H1 (cell line): ENCODE data around the gene KRT17. TPM values are rescaled to one million over a fixed set of nuclear protein-coding genes. Genes with fewer than 3 reads are reported as not detected.
"Not testable (repeated sequence)": the region's sequence is repeated elsewhere in the genome, so short reads cannot be mapped to it uniquely, and the experiment has no call there.

Experiments
- CTCF ChIA-PET: fragments of 300-600 bp; sonication (Branson Sonifier 250); formaldehyde crosslinking; loops from one replicate; lab custom pipeline; 2021; ENCODE audit not compliant: partially characterized antibody; lab: Charles Lee
- POLR2A ChIA-PET: fragments of 300-600 bp; sonication (Branson Sonifier 250); formaldehyde crosslinking; loops from one replicate; lab custom pipeline; 2021; ENCODE audit warnings: inconsistent platforms; ENCODE audit not compliant: partially characterized antibody; lab: Charles Lee
- DNase-seq, 2 experiments: peaks; one replicate each; pipeline versions ENCODE4 v3.0.0 to v3.0.0-alpha.2; 2010 to 2022; ENCODE audit warnings: low spot score in 2 of 2, low read depth in 1 of 2, mixed read lengths in 1 of 2
- FAIRE-seq: peaks from 2 replicates; lab custom pipeline; 2011; peaks lifted over from hg19 to GRCh38; lab: Jason Lieb, UNC
- H2AFZ ChIP-seq: 2 replicates; pipeline ENCODE4 v1.8.1; 2012; ENCODE audit warnings: low read length, inconsistent platforms
- H2AK5ac ChIP-seq: 2 replicates; pipeline ENCODE4 v1.6.1; 2013; ENCODE audit warnings: low read depth, low read length
- H2BK120ac ChIP-seq: replicated peaks from 2 replicates; pipeline ENCODE3; 2013; ENCODE audit warnings: low read depth, low read length, inconsistent platforms
- H2BK12ac ChIP-seq: 2 replicates; pipeline ENCODE4 v1.6.1; 2013; ENCODE audit warnings: low read depth, low read length
- H2BK15ac ChIP-seq: 2 replicates; pipeline ENCODE4 v1.6.1; 2013; ENCODE audit warnings: low read length
- H2BK20ac ChIP-seq: 2 replicates; pipeline ENCODE4 v1.6.1; 2013; ENCODE audit warnings: low read length
- H2BK5ac ChIP-seq: 2 replicates; pipeline ENCODE4 v1.6.1; 2013; ENCODE audit warnings: low read depth, low read length
- H3K14ac ChIP-seq: 2 replicates; pipeline ENCODE4 v1.6.1; 2013; ENCODE audit warnings: inconsistent platforms; ENCODE audit not compliant: insufficient read length
- H3K18ac ChIP-seq: 2 replicates; pipeline ENCODE4 v1.6.1; 2013; ENCODE audit warnings: low read length; ENCODE audit errors: extremely low read depth
- H3K23ac ChIP-seq: 2 replicates; pipeline ENCODE4 v1.6.1; 2013; ENCODE audit warnings: inconsistent platforms; ENCODE audit not compliant: insufficient read length
- H3K23me2 ChIP-seq: 2 replicates; pipeline ENCODE4 v1.6.1; 2013; ENCODE audit warnings: low read depth, low read length
- H3K27ac ChIP-seq: 2 replicates; pipeline ENCODE4 v1.6.1; 2011; ENCODE audit warnings: low read depth, low read length, inconsistent platforms
- H3K27me3 ChIP-seq, 4 experiments: replicated peaks in 1 of 4; 1 replicate in 1 of 4; 2 replicates in 3 of 4; pipeline versions ENCODE4 v1.6.1 to v1.8.1; 2011 to 2013; ENCODE audit warnings: low read length in 3 of 4, mild to moderate bottlenecking in 3 of 4, inconsistent platforms in 2 of 4, mixed read lengths in 2 of 4, moderate library complexity in 1 of 4; ENCODE audit not compliant: control insufficient read depth in 3 of 4, insufficient read depth in 3 of 4; ENCODE audit errors: extremely low read depth in 1 of 4
- H3K36me3 ChIP-seq, 4 experiments: 2 replicates each; pipeline versions ENCODE4 v1.6.1 to v1.8.1; 2011 to 2013; ENCODE audit warnings: mild to moderate bottlenecking in 4 of 4, low read length in 3 of 4, moderate library complexity in 2 of 4, control low read depth in 1 of 4, inconsistent platforms in 1 of 4; ENCODE audit not compliant: insufficient read depth in 4 of 4, control insufficient read depth in 2 of 4
- H3K4ac ChIP-seq: replicated peaks from 2 replicates; pipeline ENCODE3; 2013; ENCODE audit warnings: low read length, low read depth, mixed read lengths, inconsistent platforms; ENCODE audit not compliant: insufficient read length
- H3K4me1 ChIP-seq, 4 experiments: replicated peaks in 1 of 4; 1 replicate in 1 of 4; 2 replicates in 3 of 4; pipeline versions ENCODE4 v1.6.1 to v1.8.1; 2011 to 2013; ENCODE audit warnings: low read length in 3 of 4, inconsistent platforms in 2 of 4, mixed read lengths in 1 of 4; ENCODE audit not compliant: insufficient read depth in 4 of 4, control insufficient read depth in 3 of 4
- H3K4me2 ChIP-seq, 2 experiments: 2 replicates each; pipeline versions ENCODE4 v1.6.1 to v1.8.1; 2011 to 2013; ENCODE audit warnings: low read depth in 2 of 2, low read length in 2 of 2, control low read depth in 1 of 2, inconsistent platforms in 1 of 2, mild to moderate bottlenecking in 1 of 2; ENCODE audit not compliant: insufficient read depth in 1 of 2
- H3K4me3 ChIP-seq, 4 experiments: fragments of 200-600, 300-600 bp in 1 of 4; sonication (generic), shearing (Covaris generic), sonication (Bioruptor Twin) in 1 of 4; 2 replicates each; pipeline versions ENCODE4 v1.5.1 to v1.8.1; 2011 to 2016; ENCODE audit warnings: low read length in 4 of 4, low read depth in 3 of 4, control low read depth in 2 of 4, inconsistent platforms in 2 of 4, mild to moderate bottlenecking in 2 of 4, mixed read lengths in 1 of 4, moderate library complexity in 1 of 4; ENCODE audit not compliant: insufficient read depth in 2 of 4; ENCODE audit errors: extremely low read depth in 1 of 4
- H3K56ac ChIP-seq: replicated peaks from 2 replicates; pipeline ENCODE3; 2013; ENCODE audit warnings: low read depth, mild to moderate bottlenecking, mixed read lengths, low read length, inconsistent platforms; ENCODE audit not compliant: insufficient read length
- H3K79me1 ChIP-seq: 2 replicates; pipeline ENCODE4 v1.6.1; 2013; ENCODE audit warnings: low read depth, low read length, control low read depth
- H3K79me2 ChIP-seq, 2 experiments: 2 replicates each; pipeline versions ENCODE4 v1.6.1 to v1.8.1; 2012 to 2013; ENCODE audit warnings: low read length in 2 of 2, mild to moderate bottlenecking in 2 of 2, inconsistent platforms in 1 of 2; ENCODE audit not compliant: insufficient read depth in 2 of 2, control insufficient read depth in 1 of 2
- H3K9ac ChIP-seq, 4 experiments: replicated peaks in 1 of 4; 1 replicate in 1 of 4; 2 replicates in 3 of 4; pipeline versions ENCODE4 v1.6.1 to v1.8.1; 2011 to 2013; ENCODE audit warnings: low read depth in 3 of 4, low read length in 3 of 4, control low read depth in 2 of 4, mild to moderate bottlenecking in 2 of 4, moderate library complexity in 2 of 4, inconsistent platforms in 1 of 4; ENCODE audit errors: extremely low read depth in 1 of 4
- H3K9me3 ChIP-seq, 2 experiments: 2 replicates each; pipeline versions ENCODE4 v1.6.1 to v1.8.1; 2012 to 2013; ENCODE audit warnings: mild to moderate bottlenecking in 2 of 2, moderate library complexity in 2 of 2, control low read depth in 1 of 2, inconsistent platforms in 1 of 2, low read depth in 1 of 2, low read length in 1 of 2, mixed read lengths in 1 of 2; ENCODE audit not compliant: insufficient read depth in 2 of 2
- H4K20me1 ChIP-seq, 2 experiments: replicated peaks in 1 of 2; 2 replicates each; pipeline versions ENCODE3 to v1.8.1; 2011 to 2013; ENCODE audit warnings: inconsistent platforms in 2 of 2, low read length in 2 of 2, mild to moderate bottlenecking in 1 of 2; ENCODE audit not compliant: insufficient read depth in 2 of 2, control insufficient read depth in 1 of 2
- H4K5ac ChIP-seq: 2 replicates; pipeline ENCODE4 v1.6.1; 2013; ENCODE audit warnings: low read length, low read depth, mixed read lengths, inconsistent platforms; ENCODE audit not compliant: insufficient read length
- H4K8ac ChIP-seq: 2 replicates; pipeline ENCODE4 v1.8.0; 2013; ENCODE audit warnings: mild to moderate bottlenecking, moderate library complexity, low read length, inconsistent platforms; ENCODE audit not compliant: insufficient read depth; ENCODE audit errors: extremely low read depth
- H4K91ac ChIP-seq: replicated peaks from 2 replicates; pipeline ENCODE3; 2013; ENCODE audit warnings: low read length, mixed read lengths, inconsistent platforms; ENCODE audit not compliant: insufficient read length
- HDAC2 ChIP-seq, 2 experiments: fragments of 300-600 bp in 1 of 2; sonication (generic) in 1 of 2; IDR thresholded peaks; 2 replicates each; pipeline ENCODE4 v1.6.1; 2011 to 2012; ENCODE audit warnings: low read depth in 2 of 2, low read length in 2 of 2, mild to moderate bottlenecking in 2 of 2, moderate library complexity in 2 of 2, borderline replicate concordance in 1 of 2, inconsistent platforms in 1 of 2
- NANOG ChIP-seq: IDR thresholded peaks from 2 replicates; pipeline ENCODE4 v1.6.1; 2011; ENCODE audit warnings: low read length, low read depth, mild to moderate bottlenecking, inconsistent platforms; ENCODE audit not compliant: insufficient read depth, poor library complexity, severe bottlenecking
- WGBS, 2 experiments: shearing (Covaris generic) in 1 of 2; methylation state at CpG; one replicate each; pipeline versions ENCODE4 v1.1.6 to v1.1.7; 2013 to 2015; ENCODE audit warnings: low lambda C conversion rate in 2 of 2, mixed read lengths in 2 of 2, inconsistent platforms in 1 of 2, low coverage in 1 of 2, missing lambda C conversion rate in 1 of 2; ENCODE audit not compliant: insufficient replicate concordance in 2 of 2, insufficient coverage in 1 of 2, insufficient read length in 1 of 2; ENCODE audit errors: extremely low coverage in 1 of 2, missing lambda C conversion rate in 1 of 2; 5-methylcytosine and 5-hydroxymethylcytosine counted together
- polyA plus RNA-seq, 7 experiments: library from polyadenylated mRNA; depleted of rRNA in 3 of 7; stranded (reverse) in 5 of 7; unstranded in 2 of 7; fragments of >200 nt in 5 of 7; fragments of 200-250 nt in 2 of 7; gene quantifications; 1 replicate in 5 of 7; 2 replicates in 1 of 7; 4 replicates in 1 of 7; pipeline versions ENCODE4 v1.2.1 to v1.2.3, GENCODE V29; 2011 to 2013; ENCODE audit warnings: missing spikeins in 2 of 7, mixed read lengths in 2 of 7
- total RNA-seq: library from RNA; stranded (reverse); fragmentation: NEBNext Ultra II Directional; extraction: Animal tissue kit (Norgen Biotek cat#: 25700); gene quantifications from 2 replicates; pipeline ENCODE4 v1.2.1, GENCODE V29; 2021
- TF ChIP-seq, protein P1 (sequence below): IDR thresholded peaks from 2 replicates; pipeline ENCODE4 v1.6.1; 2012; ENCODE audit warnings: inconsistent platforms

Gene KRT17
- total and polyA plus RNA-seq, 2 of the 8 experiments (the other 6 are each of a cell fraction or from before 2014, with no cell fraction given) = 0.50 to 0.95 TPM

DNA sequence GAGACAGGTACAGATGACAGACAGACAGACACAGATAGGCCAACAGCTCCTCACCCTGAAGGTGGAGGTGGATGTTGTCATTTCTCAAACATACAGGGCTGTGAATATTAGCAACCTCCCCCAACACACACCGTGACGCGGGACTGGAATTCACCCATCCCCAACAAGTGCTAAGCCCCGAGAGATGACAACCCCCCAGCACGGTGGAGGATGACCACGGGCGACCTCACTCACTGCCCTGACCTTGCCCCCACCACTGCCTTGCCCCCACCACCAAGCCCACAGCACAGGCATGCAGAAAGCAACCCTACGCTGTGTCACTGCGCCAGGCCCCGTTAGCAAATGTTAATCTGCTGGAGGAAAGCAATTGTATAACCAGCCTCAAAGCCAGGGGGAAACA, 4.9 kb upstream of the KRT17 start (continued):
- TF ChIP-seq HDAC2 (IDR thresholded peaks at IDR 0.05; ENCODE audit: borderline replicate concordance in 1 of 2, low read depth in 2 of 2, low read length in 2 of 2) = no peak
- no peak for TF ChIP-seq NANOG
- TF ChIP-seq, protein P1, sequence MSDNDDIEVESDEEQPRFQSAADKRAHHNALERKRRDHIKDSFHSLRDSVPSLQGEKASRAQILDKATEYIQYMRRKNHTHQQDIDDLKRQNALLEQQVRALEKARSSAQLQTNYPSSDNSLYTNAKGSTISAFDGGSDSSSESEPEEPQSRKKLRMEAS = no peak
- TF ChIP-seq, all 59 proteins: peak for 0

DNA sequence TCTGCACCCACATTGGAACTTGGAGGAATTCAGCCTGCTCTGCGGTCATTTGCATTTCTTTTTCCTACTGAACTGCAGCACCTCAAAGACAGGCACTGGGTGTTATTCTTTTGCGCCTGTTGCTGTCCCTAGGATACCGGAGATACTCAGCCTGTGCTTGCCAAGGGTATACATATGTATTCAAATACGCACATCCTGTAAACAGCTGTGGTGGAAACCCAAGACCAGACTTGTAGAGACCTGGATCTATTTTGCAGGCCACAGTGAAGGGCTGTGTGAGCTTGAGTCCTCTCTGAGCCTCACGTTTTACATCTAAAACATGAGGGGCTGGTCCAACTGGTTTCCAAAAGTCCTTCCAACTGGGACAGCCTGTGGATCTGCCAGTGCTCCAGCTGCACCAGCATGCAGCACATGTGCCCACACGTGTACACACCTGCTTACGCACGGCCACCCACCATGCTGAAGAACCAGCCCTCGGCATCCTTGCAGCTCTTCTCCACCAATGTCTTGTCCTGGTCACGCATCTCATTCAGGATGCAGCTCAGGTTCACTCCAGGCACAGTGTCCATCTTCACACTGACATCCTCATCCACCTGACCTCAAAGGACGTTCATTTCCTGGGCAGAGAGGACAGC, 4.4 kb upstream of the KRT17 start:
- H2BK120ac ChIP-seq, H3K14ac ChIP-seq, H3K27ac ChIP-seq, H3K27me3 ChIP-seq, H4K91ac ChIP-seq, H2BK20ac ChIP-seq, H4K5ac ChIP-seq, H3K4ac ChIP-seq, H3K23ac ChIP-seq, H3K79me2 ChIP-seq, H3K9ac ChIP-seq, H3K79me1 ChIP-seq, H4K8ac ChIP-seq, H3K4me2 ChIP-seq, H2AFZ ChIP-seq, H2BK5ac ChIP-seq, H3K18ac ChIP-seq, H2AK5ac ChIP-seq, H2BK15ac ChIP-seq, H2BK12ac ChIP-seq, H3K4me3 ChIP-seq, H3K56ac ChIP-seq, FAIRE-seq, H3K4me1 ChIP-seq, DNase-seq, H3K36me3 ChIP-seq, H3K9me3 ChIP-seq: not testable (repeated sequence)
- Histone ChIP-seq H4K20me1 (peaks cover 0 to 11% of the 10 kb centered on the region in 2 experiments), H3K23me2 (peaks cover 12% of the 10 kb centered on the region; the same call in 1 of the 2 replicates)
- ChIA-PET POLR2A (interaction anchor here (1.3 kb wide), 1 partner anchor 10 kb away, joined by 4 read pairs; no protein-coding TSS in a partner anchor), CTCF (interaction anchor here (1.0 to 14.5 kb wide), 10 partner anchors 8 to 79 kb away, joined by 3 to 103 read pairs (median 8); no protein-coding TSS in a partner anchor)
- WGBS, 2 experiments = 88% methylated on average over 11 of the region's 11 CpGs; no CpG with 5 or more reads in 1 of the 2 experiments
